H1 (cell line): ENCODE data around the gene XPNPEP1. TPM values are rescaled to one million over a fixed set of nuclear protein-coding genes. Genes with fewer than 3 reads are reported as not detected.

ENCODE experiments used
- ASH2L ChIP-seq: fragments of 200-600, 300-600 bp; sonication (generic); IDR thresholded peaks from one replicate; pipeline ENCODE4 v1.7.1; 2017; ENCODE audit warnings: low read length
- CTBP2 ChIP-seq: IDR thresholded peaks from 2 replicates; pipeline ENCODE4 v1.7.0; 2011; ENCODE audit warnings: borderline replicate concordance, mild to moderate bottlenecking, moderate library complexity, mixed read lengths, low read length; ENCODE audit not compliant: insufficient read depth, insufficient read length
- KDM1A ChIP-seq: fragments of 200-600, 300-600 bp; sonication (generic); IDR thresholded peaks from 2 replicates; pipeline ENCODE4 v1.7.1; 2016; ENCODE audit warnings: mild to moderate bottlenecking, low read length, borderline replicate concordance
- POLR2A ChIP-seq, 2 experiments: IDR thresholded peaks; 1 replicate in 1 of 2; 2 replicates in 1 of 2; pipeline ENCODE4 v1.6.1; 2011; ENCODE audit warnings: low read depth in 2 of 2, low read length in 2 of 2, mild to moderate bottlenecking in 2 of 2; ENCODE audit errors: control extremely low read depth in 1 of 2
- SIX5 ChIP-seq: IDR thresholded peaks from 2 replicates; pipeline ENCODE4 v1.6.1; 2011; ENCODE audit warnings: mild to moderate bottlenecking, low read depth, low read length
- SP2 ChIP-seq: IDR thresholded peaks from 2 replicates; pipeline ENCODE4 v1.6.1; 2012; ENCODE audit warnings: mild to moderate bottlenecking, low read length, inconsistent platforms
- SRF ChIP-seq: IDR thresholded peaks from 2 replicates; pipeline ENCODE4 v1.6.1; 2011; ENCODE audit warnings: mild to moderate bottlenecking, low read depth, low read length, moderate library complexity
- TAF1 ChIP-seq: IDR thresholded peaks from 2 replicates; pipeline ENCODE4 v1.6.1; 2011; ENCODE audit warnings: mild to moderate bottlenecking, low read depth, low read length
- TAF7 ChIP-seq: optimal IDR thresholded peaks from 2 replicates; pipeline ENCODE3; 2011; ENCODE audit warnings: low read depth, mild to moderate bottlenecking, inconsistent platforms, low read length, moderate library complexity, borderline replicate concordance
- polyA plus RNA-seq, 7 experiments: library from polyadenylated mRNA; depleted of rRNA in 3 of 7; stranded (reverse) in 5 of 7; unstranded in 2 of 7; fragments of >200 nt in 5 of 7; fragments of 200-250 nt in 2 of 7; gene quantifications; 1 replicate in 5 of 7; 2 replicates in 1 of 7; 4 replicates in 1 of 7; pipeline versions ENCODE4 v1.2.1 to v1.2.3, GENCODE V29; 2011 to 2013; ENCODE audit warnings: missing spikeins in 2 of 7, mixed read lengths in 2 of 7
- total RNA-seq: library from RNA; stranded (reverse); fragmentation: NEBNext Ultra II Directional; extraction: Animal tissue kit (Norgen Biotek cat#: 25700); gene quantifications from 2 replicates; pipeline ENCODE4 v1.2.1, GENCODE V29; 2021

Gene XPNPEP1
- total and polyA plus RNA-seq, 2 of the 8 experiments (the other 6 are each of a cell fraction or from before 2014, with no cell fraction given) = 61.1 to 201 TPM

DNA sequence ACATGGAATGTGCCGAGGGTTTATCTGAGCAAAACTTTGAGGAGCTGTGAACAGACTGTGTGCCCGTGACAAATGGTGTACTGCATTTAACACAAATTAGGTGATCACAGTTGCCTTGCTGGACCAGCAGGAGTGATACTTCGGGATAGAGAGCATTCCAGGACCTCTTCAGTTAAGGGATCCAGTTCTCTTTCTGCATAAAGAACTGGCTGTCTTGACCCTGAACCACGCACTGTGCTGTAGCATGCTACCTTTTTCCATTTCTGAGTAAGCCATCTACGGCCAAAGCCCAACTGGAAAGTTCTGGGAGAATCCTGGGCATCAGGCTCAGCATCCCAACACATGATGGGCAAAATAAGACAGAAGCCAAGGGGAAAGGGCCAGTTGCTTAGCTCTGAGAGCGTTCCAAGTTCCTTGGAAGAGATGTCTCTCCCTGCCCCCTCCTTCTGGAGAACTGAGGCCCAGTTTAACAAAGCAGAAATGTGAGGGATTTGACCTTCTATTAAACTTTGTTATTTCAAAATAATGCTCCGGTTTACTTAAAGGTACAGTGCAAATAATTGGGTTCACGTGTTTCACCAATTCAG lies 46.5 kb upstream of the XPNPEP1 start (continued):
- no peak for TF ChIP-seq TAF7
- TF ChIP-seq POLR2A (IDR thresholded peaks at IDR 0.05; ENCODE audit: control extremely low read depth in 1 of 2, low read depth in 2 of 2, low read length in 2 of 2) = no peak
- TF ChIP-seq CTBP2 = no peak
- no peak for TF ChIP-seq SIX5
- TF ChIP-seq SRF = no peak
- no peak for TF ChIP-seq TAF1
- TF ChIP-seq ASH2L = no peak
- no peak for TF ChIP-seq KDM1A
- TF ChIP-seq SP2 = no peak
